ENCODE results near the gene NSUN6. TPM values are rescaled to one million over a fixed set of nuclear protein-coding genes. Genes with fewer than 3 reads are reported as not detected.

Gene NSUN6
- total and polyA plus RNA-seq, 5 donors from 2014 or later, result 10.2 to 43.6 (median 14.4) TPM

GRCh38 chr10:18532881-18533535 lies 118.4 kb downstream of the NSUN6 start:
- Mint-ChIP-seq H3K9me3 (peaks cover 0 to 6% (median 0%) of the 10 kb centered on the region in 7 donors), H3K36me3 (peaks cover 39% of the 10 kb centered on the region), H3K4me3 (no peak overlapping the region), H3K27ac (no peak overlapping the region), H3K4me1 (peaks cover 0 to 5% (median 0%) of the 10 kb centered on the region in 4 donors), H3K27me3 (no peaks in the 10 kb centered on the region)
- DNase-seq (no peak), ATAC-seq (ENCODE audit: low read depth in 2 of 2) (no peak)
- peaks cover 5% of the 10 kb centered on the region for H3K36me3 ChIP-seq (ENCODE audit: control insufficient read depth, insufficient read depth, low read length)
- no peaks in the 10 kb centered on the region for H3K4me1 ChIP-seq (ENCODE audit: control insufficient read depth, insufficient read depth, low read length, poor library complexity, severe bottlenecking)
- H3K27ac ChIP-seq (ENCODE audit: insufficient read depth, low read length, poor library complexity, severe bottlenecking), result no peak overlapping the region
- H3K4me3 ChIP-seq (ENCODE audit: low read depth, low read length), result no peak overlapping the region
- peaks cover 0 to 3% of the 10 kb centered on the region in 2 experiments for H3K9me3 ChIP-seq (ENCODE audit: control insufficient read depth in 2 of 2, low read length in 2 of 2)
- H3K27me3 ChIP-seq (ENCODE audit: control insufficient read depth, insufficient read depth, low read length), result no peaks in the 10 kb centered on the region

- DNase-seq, result no peak
- H3K27ac Mint-ChIP-seq, result no peak overlapping the region
- H3K27me3 ChIP-seq (ENCODE audit: control insufficient read depth, insufficient read depth, low read length), result no peaks in the 10 kb centered on the region
- ATAC-seq (ENCODE audit: low read depth in 2 of 2), result no peak
- H3K36me3 Mint-ChIP-seq, result peaks cover 27% of the 10 kb centered on the region
- peaks cover 0 to 5% (median 1%) of the 10 kb centered on the region in 4 donors for H3K4me1 Mint-ChIP-seq
- H3K4me3 Mint-ChIP-seq, result no peak overlapping the region
- H3K27me3 Mint-ChIP-seq, result no peaks in the 10 kb centered on the region
- no peaks in the 10 kb centered on the region for H3K4me1 ChIP-seq (ENCODE audit: control insufficient read depth, insufficient read depth, low read length, poor library complexity, severe bottlenecking)
- peaks cover 0 to 6% (median 0%) of the 10 kb centered on the region in 7 donors for H3K9me3 Mint-ChIP-seq
- H3K4me3 ChIP-seq (ENCODE audit: low read depth, low read length), result no peak overlapping the region
- peaks cover 0 to 3% of the 10 kb centered on the region in 2 experiments for H3K9me3 ChIP-seq (ENCODE audit: control insufficient read depth in 2 of 2, low read length in 2 of 2)
- H3K27ac ChIP-seq (ENCODE audit: insufficient read depth, low read length, poor library complexity, severe bottlenecking), result no peak overlapping the region
- H3K36me3 ChIP-seq (ENCODE audit: control insufficient read depth, insufficient read depth, low read length), result peaks cover 9% of the 10 kb centered on the region
Measured at GRCh38 chr10:18528292-18528691, 123.1 kb downstream of the NSUN6 start.

GRCh38 chr10:18527687-18528086 lies 123.7 kb downstream of the NSUN6 start:
- H3K36me3 ChIP-seq (ENCODE audit: control insufficient read depth, insufficient read depth, low read length), result peaks cover 9% of the 10 kb centered on the region
- no peaks in the 10 kb centered on the region for H3K4me1 ChIP-seq (ENCODE audit: control insufficient read depth, insufficient read depth, low read length, poor library complexity, severe bottlenecking)
- peaks cover 0 to 6% (median 0%) of the 10 kb centered on the region in 7 donors for H3K9me3 Mint-ChIP-seq
- H3K27me3 Mint-ChIP-seq, result no peaks in the 10 kb centered on the region
- H3K4me3 Mint-ChIP-seq, result no peak overlapping the region
- H3K27ac ChIP-seq (ENCODE audit: insufficient read depth, low read length, poor library complexity, severe bottlenecking), result no peak overlapping the region
- no peaks in the 10 kb centered on the region for H3K27me3 ChIP-seq (ENCODE audit: control insufficient read depth, insufficient read depth, low read length)
- H3K4me3 ChIP-seq (ENCODE audit: low read depth, low read length), result no peak overlapping the region
- H3K4me1 Mint-ChIP-seq, result peaks cover 0 to 5% (median 1%) of the 10 kb centered on the region in 4 donors
- H3K36me3 Mint-ChIP-seq, result peaks cover 26% of the 10 kb centered on the region
- no peak overlapping the region for H3K27ac Mint-ChIP-seq
- DNase-seq, result no peak
- H3K9me3 ChIP-seq (ENCODE audit: control insufficient read depth in 2 of 2, low read length in 2 of 2), result peaks cover 0 to 3% of the 10 kb centered on the region in 2 experiments
- ATAC-seq (ENCODE audit: low read depth in 2 of 2), result no peak

DNA sequence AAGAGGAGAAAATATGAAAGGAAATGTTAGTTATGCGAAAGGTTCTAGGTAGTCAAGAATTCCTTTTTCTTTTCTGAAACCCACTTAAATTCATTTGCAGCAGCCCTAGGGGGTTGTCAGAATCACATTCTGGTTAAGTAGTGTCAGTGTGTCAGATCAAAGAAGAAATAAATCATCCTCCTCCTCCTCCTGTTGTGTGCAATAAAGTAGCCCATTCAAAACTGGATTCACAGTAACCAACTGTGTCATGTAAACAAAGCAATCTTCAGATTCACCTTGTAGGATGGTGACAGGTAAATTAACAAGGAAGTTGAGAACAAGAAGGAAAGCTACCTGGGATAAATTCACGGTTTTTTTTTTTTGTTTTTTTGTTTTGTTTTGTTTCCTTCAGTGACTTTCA lies 127.5 kb downstream of the NSUN6 start:
- H3K4me3 ChIP-seq (ENCODE audit: low read depth, low read length), result no peak overlapping the region
- DNase-seq, result no peak
- H3K27me3 ChIP-seq (ENCODE audit: control insufficient read depth, insufficient read depth, low read length), result no peaks in the 10 kb centered on the region
- no peak overlapping the region for H3K27ac ChIP-seq (ENCODE audit: insufficient read depth, low read length, poor library complexity, severe bottlenecking)
- H3K36me3 ChIP-seq (ENCODE audit: control insufficient read depth, insufficient read depth, low read length), result peaks cover 6% of the 10 kb centered on the region
- no peaks in the 10 kb centered on the region for H3K4me1 ChIP-seq (ENCODE audit: control insufficient read depth, insufficient read depth, low read length, poor library complexity, severe bottlenecking)
- no peaks in the 10 kb centered on the region for H3K9me3 ChIP-seq (ENCODE audit: control insufficient read depth in 2 of 2, low read length in 2 of 2)
- peaks cover 25% of the 10 kb centered on the region for H3K36me3 Mint-ChIP-seq
- H3K27me3 Mint-ChIP-seq, result no peaks in the 10 kb centered on the region
- ATAC-seq (ENCODE audit: low read depth in 2 of 2), result no peak
- H3K4me1 Mint-ChIP-seq, result peaks cover 0 to 5% (median 1%) of the 10 kb centered on the region in 4 donors
- peaks cover 0 to 5% (median 0%) of the 10 kb centered on the region in 7 donors for H3K9me3 Mint-ChIP-seq
- H3K27ac Mint-ChIP-seq, result no peak overlapping the region
- no peak overlapping the region for H3K4me3 Mint-ChIP-seq

GRCh38 chr10:18523025-18523424 lies 128.4 kb downstream of the NSUN6 start:
- Histone ChIP-seq H3K36me3 (ENCODE audit: control insufficient read depth, insufficient read depth, low read length) (peaks cover 6% of the 10 kb centered on the region), H3K4me1 (ENCODE audit: control insufficient read depth, insufficient read depth, low read length, poor library complexity, severe bottlenecking) (no peaks in the 10 kb centered on the region), H3K9me3 (ENCODE audit: control insufficient read depth in 2 of 2, low read length in 2 of 2) (no peaks in the 10 kb centered on the region), H3K4me3 (ENCODE audit: low read depth, low read length) (no peak overlapping the region), H3K27me3 (ENCODE audit: control insufficient read depth, insufficient read depth, low read length) (no peaks in the 10 kb centered on the region), H3K27ac (ENCODE audit: insufficient read depth, low read length, poor library complexity, severe bottlenecking) (no peak overlapping the region)
- peaks cover 0 to 5% (median 1%) of the 10 kb centered on the region in 4 donors for H3K4me1 Mint-ChIP-seq
- no peak for DNase-seq
- no peak overlapping the region for H3K4me3 Mint-ChIP-seq
- H3K27ac Mint-ChIP-seq, result no peak overlapping the region
- peaks cover 0 to 5% (median 0%) of the 10 kb centered on the region in 7 donors for H3K9me3 Mint-ChIP-seq
- H3K27me3 Mint-ChIP-seq, result no peaks in the 10 kb centered on the region
- peaks cover 22% of the 10 kb centered on the region for H3K36me3 Mint-ChIP-seq
- no peak for ATAC-seq (ENCODE audit: low read depth in 2 of 2)

- Mint-ChIP-seq H3K4me3 (no peak overlapping the region), H3K27ac (no peak overlapping the region), H3K9me3 (peaks cover 0 to 9% (median 6%) of the 10 kb centered on the region in 7 donors), H3K4me1 (peaks cover 0 to 9% (median 0%) of the 10 kb centered on the region in 4 donors), H3K36me3 (peaks cover 29% of the 10 kb centered on the region), H3K27me3 (no peaks in the 10 kb centered on the region)
- Histone ChIP-seq H3K4me3 (ENCODE audit: low read depth, low read length) (no peak overlapping the region), H3K9me3 (ENCODE audit: control insufficient read depth in 2 of 2, low read length in 2 of 2) (no peaks in the 10 kb centered on the region), H3K27ac (ENCODE audit: insufficient read depth, low read length, poor library complexity, severe bottlenecking) (no peak overlapping the region), H3K4me1 (ENCODE audit: control insufficient read depth, insufficient read depth, low read length, poor library complexity, severe bottlenecking) (no peaks in the 10 kb centered on the region), H3K36me3 (ENCODE audit: control insufficient read depth, insufficient read depth, low read length) (peaks cover 5% of the 10 kb centered on the region), H3K27me3 (ENCODE audit: control insufficient read depth, insufficient read depth, low read length) (no peaks in the 10 kb centered on the region)
- DNase-seq (no peak), ATAC-seq (ENCODE audit: low read depth in 2 of 2) (no peak)
Measured at GRCh38 chr10:18516851-18517250, 134.5 kb downstream of the NSUN6 start.

DNA sequence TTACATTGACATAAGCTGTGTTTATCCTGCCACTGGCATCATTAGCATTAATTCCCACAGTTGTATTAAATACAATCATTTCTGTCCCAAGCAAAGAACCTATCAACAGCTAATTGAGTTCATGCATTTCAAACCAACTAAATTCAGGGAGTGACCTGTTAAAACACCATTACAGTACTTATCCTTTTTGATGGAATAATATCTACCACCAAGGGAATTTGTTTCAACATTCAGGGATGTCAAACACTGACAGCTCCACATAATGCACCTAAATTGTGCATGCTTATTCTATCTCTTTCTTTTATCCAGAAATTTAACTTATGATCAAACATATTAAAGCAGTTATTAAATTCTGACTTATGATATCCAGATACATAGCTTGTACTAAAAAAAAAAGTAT lies 136.8 kb downstream of the NSUN6 start:
- H3K9me3 ChIP-seq (ENCODE audit: control insufficient read depth in 2 of 2, low read length in 2 of 2), result no peaks in the 10 kb centered on the region
- Mint-ChIP-seq H3K9me3 (peaks cover 0 to 9% (median 5%) of the 10 kb centered on the region in 7 donors), H3K4me1 (peaks cover 0 to 8% (median 0%) of the 10 kb centered on the region in 4 donors), H3K4me3 (no peak overlapping the region), H3K27ac (peak overlapping the region in 1 of 3 donors; percentile 10), H3K36me3 (peaks cover 17% of the 10 kb centered on the region), H3K27me3 (no peaks in the 10 kb centered on the region)
- H3K4me1 ChIP-seq (ENCODE audit: control insufficient read depth, insufficient read depth, low read length, poor library complexity, severe bottlenecking), result no peaks in the 10 kb centered on the region
- no peak overlapping the region for H3K27ac ChIP-seq (ENCODE audit: insufficient read depth, low read length, poor library complexity, severe bottlenecking)
- ATAC-seq (ENCODE audit: low read depth in 2 of 2), result no peak
- no peak overlapping the region for H3K4me3 ChIP-seq (ENCODE audit: low read depth, low read length)
- H3K27me3 ChIP-seq (ENCODE audit: control insufficient read depth, insufficient read depth, low read length), result no peaks in the 10 kb centered on the region
- H3K36me3 ChIP-seq (ENCODE audit: control insufficient read depth, insufficient read depth, low read length), result peaks cover 5% of the 10 kb centered on the region
- no peak for DNase-seq

- Histone ChIP-seq H3K27me3 (ENCODE audit: control insufficient read depth, insufficient read depth, low read length) (peaks cover 2% of the 10 kb centered on the region), H3K36me3 (ENCODE audit: control insufficient read depth, insufficient read depth, low read length) (peaks cover 5% of the 10 kb centered on the region), H3K27ac (ENCODE audit: insufficient read depth, low read length, poor library complexity, severe bottlenecking) (no peak overlapping the region), H3K4me3 (ENCODE audit: low read depth, low read length) (no peak overlapping the region), H3K9me3 (ENCODE audit: control insufficient read depth in 2 of 2, low read length in 2 of 2) (no peaks in the 10 kb centered on the region), H3K4me1 (ENCODE audit: control insufficient read depth, insufficient read depth, low read length, poor library complexity, severe bottlenecking) (no peaks in the 10 kb centered on the region)
- Mint-ChIP-seq H3K4me3 (no peak overlapping the region), H3K4me1 (peaks cover 0 to 4% (median 0%) of the 10 kb centered on the region in 4 donors), H3K36me3 (peaks cover 8% of the 10 kb centered on the region), H3K27me3 (no peaks in the 10 kb centered on the region), H3K9me3 (peaks cover 0 to 9% (median 3%) of the 10 kb centered on the region in 7 donors), H3K27ac (no peak overlapping the region)
- DNase-seq (no peak), ATAC-seq (ENCODE audit: low read depth in 2 of 2) (no peak)
Measured at GRCh38 chr10:18508587-18508986, 142.8 kb downstream of the NSUN6 start.
